Esophagus muscularis mucosa (tissue), 4 donors: ENCODE measurements around the gene SLC35G1. TPM values are rescaled to one million over a fixed set of nuclear protein-coding genes. Genes with fewer than 3 reads are reported as not detected.

ENCODE experiments used
- DNase-seq: peaks from one replicate; pipeline ENCODE4 v3.0.0-alpha.2; 2017; ENCODE audit errors: extremely low spot score
- H3K27ac ChIP-seq, 4 donors: fragments of 200-600 bp; sonication (generic); replicated peaks in 1 of 4; 1 replicate in 3 of 4; 2 replicates in 1 of 4; pipeline ENCODE4 v1.5.1; 2016 to 2019; ENCODE audit warnings: mild to moderate bottlenecking in 1 of 4
- H3K27me3 ChIP-seq, 4 donors: fragments of 200-600 bp; sonication (generic); one replicate each; pipeline versions ENCODE4 v1.5.1 to v1.6.0; 2016 to 2019
- H3K36me3 ChIP-seq, 4 donors: fragments of 200-600 bp; sonication (generic); one replicate each; pipeline ENCODE4 v1.5.1; 2016 to 2019
- H3K4me1 ChIP-seq, 4 donors: fragments of 200-600 bp; sonication (generic); one replicate each; pipeline ENCODE4 v1.5.1; 2016 to 2019
- H3K4me3 ChIP-seq, 4 donors: fragments of 200-600 bp; sonication (generic); 1 replicate in 2 of 4; 2 replicates in 2 of 4; pipeline ENCODE4 v1.5.1; 2016 to 2019; ENCODE audit warnings: mild to moderate bottlenecking in 4 of 4, moderate library complexity in 1 of 4
- H3K9me3 ChIP-seq, 4 donors: fragments of 200-600 bp; sonication (generic); 1 replicate in 3 of 4; 2 replicates in 1 of 4; pipeline ENCODE4 v1.5.1; 2016 to 2019
- EP300 ChIP-seq: sonication (generic); formaldehyde crosslinking; IDR thresholded peaks from one replicate; pipeline ENCODE4 v1.6.1; 2017; ENCODE audit warnings: antibody characterized with exemption
- POLR2A ChIP-seq: fragments of 450-650 bp; IDR thresholded peaks from one replicate; pipeline ENCODE4 v1.6.1; 2017; ENCODE audit warnings: antibody characterized with exemption, moderate library complexity, mild to moderate bottlenecking, low read depth
- POLR2AphosphoS5 ChIP-seq, 2 donors: sonication (generic); formaldehyde crosslinking; IDR thresholded peaks; one replicate each; pipeline ENCODE4 v1.6.1; 2017; ENCODE audit warnings: antibody characterized with exemption in 2 of 2
- WGBS: methylation state at CpG from one replicate; pipeline ENCODE4 v1.1.5; 2018; 5-methylcytosine and 5-hydroxymethylcytosine counted together
- intact Hi-C: fragments of 100-400 bp; cut with DNase I; formaldehyde crosslinking; loops from one replicate; pipeline ENCODE4 v1.15.1; 2023
- total RNA-seq, 4 donors: library from RNA; depleted of rRNA; stranded (reverse); fragments of >200 nt; gene quantifications; one replicate each; pipeline versions ENCODE4 v1.1.0 to v1.2.1, GENCODE V29; 2016
- TF ChIP-seq, protein P1 (sequence below), 3 experiments: fragments of 200-600 bp in 2 of 3; fragments of 450-650 bp in 1 of 3; sonication (generic) in 2 of 3; IDR thresholded peaks; one replicate each; pipeline ENCODE4 v1.5.1; 2017 to 2019; ENCODE audit warnings: antibody characterized with exemption in 3 of 3, mild to moderate bottlenecking in 2 of 3, moderate library complexity in 1 of 3

The SLC35G1 gene
- total RNA-seq, 4 donors from 2014 or later, result 4.0 to 5.0 (median 4.4) TPM

DNA sequence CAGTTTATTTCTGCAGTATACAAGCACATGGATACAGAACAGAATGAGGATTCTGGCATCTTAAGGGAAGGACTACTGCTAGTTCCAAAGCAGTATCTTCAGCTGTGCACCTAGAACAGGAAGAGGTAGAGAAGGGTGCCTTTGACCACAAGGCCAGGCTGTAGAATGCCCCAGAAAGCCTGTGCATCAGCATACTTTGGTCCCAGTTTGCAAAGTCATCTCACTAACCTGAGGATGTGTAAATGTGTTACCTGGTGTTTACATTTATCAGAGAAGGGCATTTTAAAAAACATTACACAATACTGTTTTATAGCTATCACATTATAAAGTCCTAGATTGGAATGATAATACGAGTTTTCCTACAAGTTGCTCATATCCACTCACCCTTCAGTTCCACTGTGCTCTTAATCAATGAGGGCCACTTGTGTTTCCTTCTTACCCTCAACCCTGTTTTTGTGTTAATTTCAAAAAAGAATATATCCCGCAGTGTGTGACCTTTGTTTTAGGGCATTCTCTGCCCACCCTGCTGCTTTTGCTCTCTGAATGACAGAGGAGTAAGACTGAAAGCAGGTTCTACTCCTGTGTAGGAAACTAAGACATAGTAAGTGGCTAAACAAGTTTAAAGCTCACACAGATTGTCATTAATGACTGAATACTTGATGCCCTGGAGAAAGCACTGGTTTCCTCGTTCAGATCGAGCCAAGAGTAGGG is 3.4 kb downstream of the SLC35G1 start:
- no peak for TF ChIP-seq POLR2A
- TF ChIP-seq POLR2AphosphoS5 (IDR thresholded peaks at IDR 0.05), result no peak
- TF ChIP-seq, protein P1, sequence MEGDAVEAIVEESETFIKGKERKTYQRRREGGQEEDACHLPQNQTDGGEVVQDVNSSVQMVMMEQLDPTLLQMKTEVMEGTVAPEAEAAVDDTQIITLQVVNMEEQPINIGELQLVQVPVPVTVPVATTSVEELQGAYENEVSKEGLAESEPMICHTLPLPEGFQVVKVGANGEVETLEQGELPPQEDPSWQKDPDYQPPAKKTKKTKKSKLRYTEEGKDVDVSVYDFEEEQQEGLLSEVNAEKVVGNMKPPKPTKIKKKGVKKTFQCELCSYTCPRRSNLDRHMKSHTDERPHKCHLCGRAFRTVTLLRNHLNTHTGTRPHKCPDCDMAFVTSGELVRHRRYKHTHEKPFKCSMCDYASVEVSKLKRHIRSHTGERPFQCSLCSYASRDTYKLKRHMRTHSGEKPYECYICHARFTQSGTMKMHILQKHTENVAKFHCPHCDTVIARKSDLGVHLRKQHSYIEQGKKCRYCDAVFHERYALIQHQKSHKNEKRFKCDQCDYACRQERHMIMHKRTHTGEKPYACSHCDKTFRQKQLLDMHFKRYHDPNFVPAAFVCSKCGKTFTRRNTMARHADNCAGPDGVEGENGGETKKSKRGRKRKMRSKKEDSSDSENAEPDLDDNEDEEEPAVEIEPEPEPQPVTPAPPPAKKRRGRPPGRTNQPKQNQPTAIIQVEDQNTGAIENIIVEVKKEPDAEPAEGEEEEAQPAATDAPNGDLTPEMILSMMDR (IDR thresholded peaks at IDR 0.05), result no peak
- no peak for TF ChIP-seq EP300
- intact Hi-C loops, result no loop called here
- H3K4me3 ChIP-seq, result no peak overlapping the region
- WGBS, result 92% methylated on average over 4 of the region's 4 CpGs
- DNase-seq, result no peak
- H3K9me3 ChIP-seq, result no peaks in the 10 kb centered on the region
- H3K36me3 ChIP-seq, result peaks cover 0 to 8% (median 0%) of the 10 kb centered on the region in 4 donors
- no peak overlapping the region for H3K27ac ChIP-seq
- H3K4me1 ChIP-seq, result peaks cover 5 to 18% (median 13%) of the 10 kb centered on the region in 4 donors
- H3K27me3 ChIP-seq, result no peaks in the 10 kb centered on the region

DNA sequence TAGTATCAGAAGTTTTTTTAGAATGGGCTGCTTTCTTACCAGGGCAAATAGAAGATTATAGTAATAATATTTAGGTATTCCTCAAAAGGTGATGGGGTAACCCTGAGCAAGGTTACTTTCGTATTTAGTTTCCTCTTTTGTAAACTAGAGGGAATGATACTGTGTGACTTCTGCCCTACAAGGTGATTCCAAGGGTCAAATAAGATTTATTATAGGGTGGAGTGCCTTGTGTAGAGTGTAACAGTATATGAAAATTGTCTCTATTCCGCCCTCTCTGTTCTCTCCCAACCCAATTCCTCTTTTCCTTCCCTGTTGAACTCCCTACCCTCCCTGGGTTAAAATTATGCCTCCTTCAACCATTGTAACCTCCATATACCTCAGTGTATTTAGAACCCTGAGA is 5.3 kb downstream of the SLC35G1 start:
- TF ChIP-seq EP300 (no peak), POLR2A (no peak), POLR2AphosphoS5 (IDR thresholded peaks at IDR 0.05) (no peak)
- TF ChIP-seq, protein P1 (IDR thresholded peaks at IDR 0.05), result no peak
- H3K36me3 ChIP-seq, result peaks cover 0 to 8% (median 0%) of the 10 kb centered on the region in 4 donors
- H3K27ac ChIP-seq, result no peak overlapping the region
- no peaks in the 10 kb centered on the region for H3K9me3 ChIP-seq
- H3K4me3 ChIP-seq, result no peak overlapping the region
- intact Hi-C loops, result no loop called here
- 94% methylated on average over 2 of the region's 2 CpGs for WGBS
- no peak for DNase-seq
- peaks cover 5 to 16% (median 11%) of the 10 kb centered on the region in 4 donors for H3K4me1 ChIP-seq
- H3K27me3 ChIP-seq, result no peaks in the 10 kb centered on the region

DNA sequence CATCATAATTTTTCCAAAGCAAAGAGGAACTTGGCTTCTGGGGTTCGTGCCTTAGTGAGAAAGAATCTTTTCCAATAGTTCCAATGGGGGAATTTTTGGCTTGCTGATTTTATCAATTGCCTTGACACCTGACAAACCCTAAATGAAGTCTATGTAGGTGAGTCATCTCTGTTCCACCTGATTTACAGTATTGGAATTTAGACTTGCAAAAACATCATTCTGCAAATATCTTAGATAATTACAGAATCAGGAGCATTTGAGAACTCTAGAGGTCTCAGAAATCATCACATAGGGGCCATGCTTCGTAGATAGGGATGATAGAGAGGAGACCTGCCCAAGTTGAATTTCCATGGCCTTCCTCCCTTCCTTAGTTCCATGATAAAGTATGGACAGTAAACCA is 9.3 kb downstream of the SLC35G1 start:
- intact Hi-C loops, result no loop called here
- WGBS, result 96% methylated on average over 2 of the region's 2 CpGs
- TF ChIP-seq, protein P1 (IDR thresholded peaks at IDR 0.05), result no peak
- TF ChIP-seq EP300, result no peak
- no peak for TF ChIP-seq POLR2A
- no peak for TF ChIP-seq POLR2AphosphoS5 (IDR thresholded peaks at IDR 0.05)
- no peaks in the 10 kb centered on the region for H3K27me3 ChIP-seq
- no peaks in the 10 kb centered on the region for H3K4me1 ChIP-seq
- H3K9me3 ChIP-seq, result no peaks in the 10 kb centered on the region
- no peak overlapping the region for H3K4me3 ChIP-seq
- no peak for DNase-seq
- no peak overlapping the region for H3K27ac ChIP-seq
- peaks cover 0 to 17% (median 0%) of the 10 kb centered on the region in 4 donors for H3K36me3 ChIP-seq

DNA sequence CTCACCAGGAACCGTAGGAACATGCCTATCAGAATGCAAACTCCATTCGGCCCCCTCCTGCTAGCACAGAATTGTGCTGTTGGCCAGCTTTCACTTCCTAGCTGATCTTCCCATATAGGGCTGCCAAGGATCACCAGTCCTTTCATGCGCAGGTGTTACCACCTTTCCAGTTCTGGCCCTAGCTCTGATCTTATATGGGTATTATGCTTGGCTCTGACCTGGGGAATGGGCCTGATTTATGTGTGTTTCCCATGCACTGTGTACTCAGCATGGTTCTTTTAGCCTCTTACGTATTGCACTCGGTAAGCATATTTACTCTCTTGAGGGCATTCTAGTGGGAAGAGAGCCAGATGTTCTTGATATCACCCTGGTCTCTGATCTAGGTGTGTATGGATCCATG is 11.1 kb downstream of the SLC35G1 start:
- no peaks in the 10 kb centered on the region for H3K27me3 ChIP-seq
- no peaks in the 10 kb centered on the region for H3K9me3 ChIP-seq
- no peak for DNase-seq
- H3K4me1 ChIP-seq, result no peaks in the 10 kb centered on the region
- no peak overlapping the region for H3K4me3 ChIP-seq
- TF ChIP-seq, protein P1 (IDR thresholded peaks at IDR 0.05), result no peak
- TF ChIP-seq EP300 (no peak), POLR2A (no peak), POLR2AphosphoS5 (IDR thresholded peaks at IDR 0.05) (no peak)
- intact Hi-C loops, result no loop called here
- H3K36me3 ChIP-seq, result peaks cover 0 to 26% (median 0%) of the 10 kb centered on the region in 4 donors
- H3K27ac ChIP-seq, result no peak overlapping the region
- WGBS, result 95% methylated on average over 5 of the region's 5 CpGs
